Kidney (tissue), 14 donors: ENCODE measurements around the gene NAPA. TPM values are rescaled to one million over a fixed set of nuclear protein-coding genes. Genes with fewer than 3 reads are reported as not detected.

Source experiments
- DNase-seq, 5 donors: peaks; one replicate each; pipeline ENCODE4 v3.0.0-alpha.2; 2013 to 2020
- FAIRE-seq: peaks from 2 replicates; lab custom pipeline; 2012; peaks lifted over from hg19 to GRCh38; lab: Jason Lieb, UNC
- H3K27ac ChIP-seq, 2 donors: one replicate each; pipeline ENCODE4 v1.7.0; 2013; ENCODE audit warnings: low read depth in 2 of 2, low read length in 2 of 2, inconsistent platforms in 1 of 2
- H3K27me3 ChIP-seq: one replicate; pipeline ENCODE4 v1.7.1; 2013; ENCODE audit warnings: low read length, inconsistent platforms; ENCODE audit not compliant: control insufficient read depth, insufficient read depth
- H3K36me3 ChIP-seq, 3 donors: one replicate each; pipeline versions ENCODE4 v1.7.0 to v1.7.1; 2013; ENCODE audit warnings: low read length in 3 of 3, control low read depth in 1 of 3, inconsistent platforms in 1 of 3; ENCODE audit not compliant: insufficient read depth in 3 of 3, control insufficient read depth in 2 of 3
- H3K4me1 ChIP-seq, 3 donors: one replicate each; pipeline versions ENCODE4 v1.7.0 to v1.7.1; 2013; ENCODE audit warnings: low read length in 3 of 3, inconsistent platforms in 1 of 3, low read depth in 1 of 3; ENCODE audit not compliant: control insufficient read depth in 2 of 3, insufficient read depth in 2 of 3
- H3K4me3 ChIP-seq, 3 donors: one replicate each; pipeline versions ENCODE4 v1.7.0 to v1.8.1; 2013; ENCODE audit warnings: low read length in 3 of 3, control low read depth in 1 of 3, inconsistent platforms in 1 of 3
- H3K9ac ChIP-seq, 3 donors: one replicate each; pipeline versions ENCODE4 v1.7.0 to v1.7.1; 2013; ENCODE audit warnings: low read length in 3 of 3, control low read depth in 1 of 3, inconsistent platforms in 1 of 3
- H3K9me3 ChIP-seq, 3 donors: one replicate each; pipeline versions ENCODE4 v1.7.0 to v1.7.1; 2013; ENCODE audit warnings: low read length in 3 of 3, control low read depth in 1 of 3, inconsistent platforms in 1 of 3; ENCODE audit not compliant: control insufficient read depth in 2 of 3, insufficient read depth in 1 of 3
- intact Hi-C: fragments of 100-400 bp; cut with DNase I; formaldehyde crosslinking; loops from one replicate; pipeline ENCODE4 v1.11.1; 2022
- polyA plus RNA-seq: library from polyadenylated mRNA; stranded (reverse); fragments of 350-450 nt; fragmentation: Illumina TruSeq; extraction: RNeasy Lipid Tissue Mini Kit (QIAGEN cat#74804); gene quantifications from one replicate; pipeline ENCODE4 v1.2.3, GENCODE V29; 2014; ENCODE audit warnings: low read depth, low replicate concordance; ENCODE audit not compliant: insufficient read depth
- total RNA-seq: library from RNA; stranded (reverse); fragmentation: NEBNext Ultra II Directional; extraction: Animal tissue kit (Norgen Biotek cat#: 25700); gene quantifications from one replicate; pipeline ENCODE4 v1.2.1, GENCODE V29; 2021
- TF ChIP-seq, protein P1 (sequence below): IDR thresholded peaks from 3 replicates; pipeline ENCODE4 v1.5.1; 2012; ENCODE audit warnings: mild to moderate bottlenecking, moderate library complexity, borderline replicate concordance; ENCODE audit not compliant: insufficient read depth; ENCODE audit errors: extremely low read depth
- donor health status: control.
- donor health status: control.
- donor health status: control.
- donor health status: control.
- donor health status: control.
- donor health status: DM: yes; HTN: yes; CAD: no.
- donor health status: Normal renal cell carcinoma (clear cell type).

The NAPA gene
- total and polyA plus RNA-seq, 2 donors from 2014 or later = 136 to 213 TPM

DNA sequence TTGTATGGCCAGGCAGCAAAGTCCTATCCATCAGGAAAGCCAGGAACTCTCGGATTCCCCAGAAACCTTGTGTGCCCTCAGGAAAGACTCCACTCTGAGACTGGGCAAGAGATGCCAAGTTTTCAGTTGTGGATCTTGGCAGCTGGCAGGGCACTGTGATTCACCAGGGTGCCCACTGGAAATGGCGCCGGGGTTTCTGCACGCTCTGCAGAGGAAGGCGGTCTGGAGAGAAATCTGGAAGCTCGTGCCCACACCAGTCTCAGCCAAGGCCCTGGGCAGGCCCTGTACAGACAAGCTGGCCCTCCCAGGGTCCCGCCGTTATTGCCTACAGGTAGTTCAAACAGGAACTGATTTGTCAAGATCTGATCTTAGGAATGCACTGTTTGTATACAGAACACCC is 4.9 kb downstream of the NAPA start:
- DNase-seq (no peak), FAIRE-seq (no peak)
- Histone ChIP-seq H3K9ac (no peak overlapping the region), H3K9me3 (no peaks in the 10 kb centered on the region), H3K27ac (peak overlapping the region; percentile 9 to 62), H3K4me1 (peaks cover 4 to 68% (median 68%) of the 10 kb centered on the region in 3 donors), H3K27me3 (no peaks in the 10 kb centered on the region), H3K36me3 (peaks cover 0 to 3% (median 0%) of the 10 kb centered on the region in 3 donors), H3K4me3 (no peak overlapping the region)
- intact Hi-C loops = no loop called here
- TF ChIP-seq, protein P1, sequence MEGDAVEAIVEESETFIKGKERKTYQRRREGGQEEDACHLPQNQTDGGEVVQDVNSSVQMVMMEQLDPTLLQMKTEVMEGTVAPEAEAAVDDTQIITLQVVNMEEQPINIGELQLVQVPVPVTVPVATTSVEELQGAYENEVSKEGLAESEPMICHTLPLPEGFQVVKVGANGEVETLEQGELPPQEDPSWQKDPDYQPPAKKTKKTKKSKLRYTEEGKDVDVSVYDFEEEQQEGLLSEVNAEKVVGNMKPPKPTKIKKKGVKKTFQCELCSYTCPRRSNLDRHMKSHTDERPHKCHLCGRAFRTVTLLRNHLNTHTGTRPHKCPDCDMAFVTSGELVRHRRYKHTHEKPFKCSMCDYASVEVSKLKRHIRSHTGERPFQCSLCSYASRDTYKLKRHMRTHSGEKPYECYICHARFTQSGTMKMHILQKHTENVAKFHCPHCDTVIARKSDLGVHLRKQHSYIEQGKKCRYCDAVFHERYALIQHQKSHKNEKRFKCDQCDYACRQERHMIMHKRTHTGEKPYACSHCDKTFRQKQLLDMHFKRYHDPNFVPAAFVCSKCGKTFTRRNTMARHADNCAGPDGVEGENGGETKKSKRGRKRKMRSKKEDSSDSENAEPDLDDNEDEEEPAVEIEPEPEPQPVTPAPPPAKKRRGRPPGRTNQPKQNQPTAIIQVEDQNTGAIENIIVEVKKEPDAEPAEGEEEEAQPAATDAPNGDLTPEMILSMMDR = no peak

DNA sequence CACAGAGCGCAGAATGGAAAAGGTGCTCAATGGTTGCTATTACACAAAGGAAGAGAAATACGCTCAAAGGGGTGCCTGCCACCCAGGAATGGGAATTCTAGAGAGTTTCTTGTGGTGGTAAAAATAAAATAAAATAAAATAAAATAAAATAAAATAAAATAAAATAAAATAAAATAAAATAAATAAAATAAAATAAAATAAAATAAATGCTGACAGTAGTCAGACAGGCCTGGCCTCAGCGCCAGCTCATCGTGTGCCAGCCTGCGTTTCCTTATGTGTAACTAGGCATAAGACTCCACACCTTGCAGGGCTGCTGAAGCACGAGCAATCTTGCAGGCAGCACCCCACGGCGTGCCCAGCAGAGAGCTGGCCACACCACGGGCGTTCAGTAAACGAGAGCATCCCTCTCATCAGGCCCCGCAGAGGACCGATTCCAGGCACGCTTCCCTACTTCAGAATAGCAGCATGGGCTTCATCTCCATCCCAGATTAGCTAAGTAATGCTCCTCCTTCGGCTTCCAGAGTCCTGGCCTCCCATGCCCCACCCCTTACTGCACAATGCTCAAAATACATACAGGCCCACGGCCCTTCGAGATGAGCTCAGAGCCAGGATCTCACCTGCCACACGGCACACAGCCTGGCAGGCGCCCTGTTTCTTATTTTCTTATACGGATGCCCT is 5.6 kb downstream of the NAPA start:
- no peaks in the 10 kb centered on the region for H3K27me3 ChIP-seq
- peaks cover 4 to 72% (median 68%) of the 10 kb centered on the region in 3 donors for H3K4me1 ChIP-seq
- peak overlapping the region in 1 of 2 donors; percentile 9 for H3K27ac ChIP-seq
- DNase-seq = no peak
- no peak for FAIRE-seq
- H3K4me3 ChIP-seq = no peak overlapping the region
- H3K9me3 ChIP-seq = no peaks in the 10 kb centered on the region
- TF ChIP-seq, protein P1 = no peak
- H3K36me3 ChIP-seq = peaks cover 0 to 6% (median 0%) of the 10 kb centered on the region in 3 donors
- intact Hi-C loops = no loop called here
- no peak overlapping the region for H3K9ac ChIP-seq

DNA sequence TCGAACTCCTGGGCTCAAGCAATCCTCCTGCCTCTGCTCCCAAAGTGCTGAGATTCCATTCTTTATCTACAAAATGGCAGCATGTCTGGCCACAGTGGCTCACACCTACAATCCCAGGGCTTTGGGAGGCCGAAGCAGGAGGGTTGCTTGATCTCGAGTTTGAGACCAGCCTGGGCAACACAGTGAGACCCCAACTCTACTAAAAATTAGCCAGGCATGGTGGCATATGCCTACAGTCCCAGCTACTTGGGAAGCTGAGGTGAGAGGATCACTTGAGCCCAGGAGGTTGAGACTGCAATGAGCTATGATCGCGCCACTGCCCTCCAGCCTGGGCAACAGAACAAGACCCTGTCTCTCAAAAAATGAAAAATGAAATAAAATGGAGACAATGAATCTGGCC is 6.1 kb downstream of the NAPA start:
- Histone ChIP-seq H3K27me3 (no peaks in the 10 kb centered on the region), H3K36me3 (peaks cover 0 to 11% (median 1%) of the 10 kb centered on the region in 3 donors), H3K9me3 (no peaks in the 10 kb centered on the region), H3K4me1 (peaks cover 4 to 72% (median 68%) of the 10 kb centered on the region in 3 donors), H3K27ac (no peak overlapping the region), H3K9ac (no peak overlapping the region), H3K4me3 (no peak overlapping the region)
- DNase-seq (no peak), FAIRE-seq (no peak)
- TF ChIP-seq, protein P1 = no peak
- intact Hi-C loops = no loop called here
